GM23338 (cell line): ENCODE data around the gene POU4F3.

ENCODE experiments used
- CTCF ChIP-seq, 2 experiments: fragments of 200-600 bp in 1 of 2; sonication (generic) in 1 of 2; conservative IDR thresholded peaks; 2 replicates each; pipeline versions ENCODE4 v1.5.1 to v1.6.1; 2016 to 2017; ENCODE audit warnings: antibody characterized with exemption in 2 of 2, low read depth in 2 of 2, mild to moderate bottlenecking in 2 of 2, moderate library complexity in 1 of 2
- NANOG ChIP-seq: IDR thresholded peaks from 2 replicates; pipeline ENCODE4 v1.6.1; 2016; ENCODE audit warnings: antibody characterized with exemption, borderline replicate concordance
- POLR2AphosphoS5 ChIP-seq: IDR thresholded peaks from 2 replicates; pipeline ENCODE4 v1.6.1; 2016; ENCODE audit warnings: antibody characterized with exemption, low read depth

DNA sequence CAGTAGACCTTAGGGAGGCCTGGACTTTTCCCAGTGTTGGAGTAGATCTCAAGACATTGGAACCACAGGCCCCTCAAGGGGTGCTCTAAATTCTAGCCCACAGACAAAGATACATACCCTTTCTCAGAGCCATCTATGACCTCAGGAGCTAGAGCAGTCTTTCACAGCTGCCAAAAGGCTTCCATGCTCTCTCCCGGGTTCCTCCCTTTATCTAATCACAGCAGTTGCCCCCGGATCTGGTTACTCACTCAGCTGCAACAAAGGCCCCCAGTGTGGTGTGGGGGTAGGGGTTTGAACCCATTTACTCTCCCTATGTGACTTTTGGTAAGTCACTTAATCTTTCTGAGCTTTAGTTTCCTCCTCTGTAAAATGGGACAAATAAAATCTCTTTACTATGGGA is 27.0 kb downstream of the POU4F3 start:
- TF ChIP-seq CTCF (conservative IDR thresholded peaks at IDR 0.05; ENCODE audit: low read depth in 2 of 2) (no peak), POLR2AphosphoS5 (no peak), NANOG (no peak)
